Type B pancreatic cell (in vitro differentiated cells): ENCODE data around the gene MID1. TPM values are rescaled to one million over a fixed set of nuclear protein-coding genes. Genes with fewer than 3 reads are reported as not detected.

Experiments used
- DNase-seq: peaks from one replicate; pipeline ENCODE4 v3.0.0; 2021; ENCODE audit warnings: mixed read lengths; ENCODE audit not compliant: unreplicated experiment; ENCODE audit errors: extremely low spot score
- H3K27ac Mint-ChIP-seq: 2 replicates; pipeline ENCODE4 v1.8.0; 2021; ENCODE audit warnings: mild to moderate bottlenecking, mixed read lengths
- H3K27me3 Mint-ChIP-seq: 2 replicates; pipeline ENCODE4 v1.8.0; 2021; ENCODE audit warnings: mixed read lengths
- H3K36me3 Mint-ChIP-seq: 2 replicates; pipeline ENCODE4 v1.8.0; 2021; ENCODE audit warnings: mixed read lengths
- H3K4me1 Mint-ChIP-seq: one replicate; pipeline ENCODE4 v1.8.0; 2021; ENCODE audit warnings: mixed read lengths; ENCODE audit not compliant: unreplicated experiment
- H3K4me3 Mint-ChIP-seq: 2 replicates; pipeline ENCODE4 v1.8.0; 2021; ENCODE audit warnings: mild to moderate bottlenecking, mixed read lengths
- H3K9me3 Mint-ChIP-seq: 2 replicates; pipeline ENCODE4 v1.8.0; 2021; ENCODE audit warnings: mixed read lengths
- total RNA-seq: library from RNA; stranded (reverse); gene quantifications from 2 replicates; pipeline ENCODE4 v1.2.1, GENCODE V29; 2021; ENCODE audit warnings: low replicate concordance
- TF ChIP-seq, protein P1 (sequence below): fragments of 200-600 bp; sonication (generic); conservative IDR thresholded peaks from 2 replicates; pipeline ENCODE4 v1.5.0; 2021; ENCODE audit warnings: antibody characterized with exemption, mild to moderate bottlenecking

Gene MID1
- total RNA-seq, 1 donor from 2014 or later: 52.7 TPM

DNA sequence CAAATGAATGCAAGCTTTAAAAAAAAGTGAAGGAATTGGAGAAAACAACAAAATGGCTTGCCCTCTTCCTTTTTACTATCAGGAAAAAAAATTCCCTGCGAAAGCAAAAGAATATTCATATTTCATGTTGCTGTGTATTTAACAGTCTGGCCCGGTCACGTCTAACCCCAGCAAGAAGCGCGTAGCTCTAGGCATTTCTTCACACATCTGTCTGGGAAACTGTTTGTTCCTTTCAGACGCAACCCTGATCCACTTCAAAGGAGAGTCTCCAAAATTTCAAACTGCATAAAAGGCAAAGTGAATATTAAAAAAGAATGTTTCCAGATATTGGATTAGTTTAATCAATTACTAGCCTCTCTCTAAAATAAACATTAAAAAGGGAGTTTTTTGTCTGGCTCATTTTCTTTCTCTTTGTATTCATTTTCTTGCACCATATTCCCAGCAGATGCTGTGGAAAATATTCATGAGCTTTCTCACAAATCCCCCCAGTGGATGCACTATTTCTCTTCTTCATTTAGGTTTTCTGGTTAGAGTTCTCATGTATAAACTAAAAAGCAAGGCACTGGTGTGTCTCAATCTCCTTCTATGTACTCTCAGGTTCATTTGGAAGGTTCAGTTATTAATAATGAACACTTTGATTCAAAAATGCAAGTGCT lies 145.3 kb downstream of the MID1 start:
- Mint-ChIP-seq H3K4me1 (no peaks in the 10 kb centered on the region), H3K4me3 (no peak overlapping the region), H3K27ac (no peak overlapping the region), H3K36me3 (peaks cover 16% of the 10 kb centered on the region), H3K9me3 (peaks cover 4% of the 10 kb centered on the region), H3K27me3 (no peaks in the 10 kb centered on the region)
- DNase-seq: no peak
- TF ChIP-seq, protein P1, sequence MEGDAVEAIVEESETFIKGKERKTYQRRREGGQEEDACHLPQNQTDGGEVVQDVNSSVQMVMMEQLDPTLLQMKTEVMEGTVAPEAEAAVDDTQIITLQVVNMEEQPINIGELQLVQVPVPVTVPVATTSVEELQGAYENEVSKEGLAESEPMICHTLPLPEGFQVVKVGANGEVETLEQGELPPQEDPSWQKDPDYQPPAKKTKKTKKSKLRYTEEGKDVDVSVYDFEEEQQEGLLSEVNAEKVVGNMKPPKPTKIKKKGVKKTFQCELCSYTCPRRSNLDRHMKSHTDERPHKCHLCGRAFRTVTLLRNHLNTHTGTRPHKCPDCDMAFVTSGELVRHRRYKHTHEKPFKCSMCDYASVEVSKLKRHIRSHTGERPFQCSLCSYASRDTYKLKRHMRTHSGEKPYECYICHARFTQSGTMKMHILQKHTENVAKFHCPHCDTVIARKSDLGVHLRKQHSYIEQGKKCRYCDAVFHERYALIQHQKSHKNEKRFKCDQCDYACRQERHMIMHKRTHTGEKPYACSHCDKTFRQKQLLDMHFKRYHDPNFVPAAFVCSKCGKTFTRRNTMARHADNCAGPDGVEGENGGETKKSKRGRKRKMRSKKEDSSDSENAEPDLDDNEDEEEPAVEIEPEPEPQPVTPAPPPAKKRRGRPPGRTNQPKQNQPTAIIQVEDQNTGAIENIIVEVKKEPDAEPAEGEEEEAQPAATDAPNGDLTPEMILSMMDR: no peak

DNA sequence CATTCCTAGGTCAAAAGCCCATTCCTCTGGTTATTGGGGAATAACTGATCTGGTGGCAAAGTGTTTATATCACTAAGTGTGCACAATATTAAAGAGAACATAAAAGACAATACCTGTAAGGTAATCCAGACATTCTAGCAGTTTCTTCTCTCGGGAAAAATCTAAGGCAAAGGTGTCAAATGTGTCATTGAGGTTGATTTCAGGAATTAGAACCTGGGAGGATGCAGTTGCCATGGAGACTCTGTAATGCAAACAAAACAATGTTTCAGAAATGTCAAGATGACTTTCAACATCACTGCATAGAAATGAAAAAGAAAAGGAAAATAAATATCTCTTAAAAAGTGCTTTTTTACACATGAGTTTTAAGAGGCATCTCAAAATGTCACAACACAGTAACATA lies 145.9 kb downstream of the MID1 start:
- Mint-ChIP-seq H3K27ac (no peak overlapping the region), H3K4me3 (no peak overlapping the region), H3K4me1 (no peaks in the 10 kb centered on the region), H3K9me3 (peaks cover 4% of the 10 kb centered on the region), H3K27me3 (no peaks in the 10 kb centered on the region), H3K36me3 (peaks cover 13% of the 10 kb centered on the region)
- TF ChIP-seq, protein P1: no peak
- no peak for DNase-seq

DNA sequence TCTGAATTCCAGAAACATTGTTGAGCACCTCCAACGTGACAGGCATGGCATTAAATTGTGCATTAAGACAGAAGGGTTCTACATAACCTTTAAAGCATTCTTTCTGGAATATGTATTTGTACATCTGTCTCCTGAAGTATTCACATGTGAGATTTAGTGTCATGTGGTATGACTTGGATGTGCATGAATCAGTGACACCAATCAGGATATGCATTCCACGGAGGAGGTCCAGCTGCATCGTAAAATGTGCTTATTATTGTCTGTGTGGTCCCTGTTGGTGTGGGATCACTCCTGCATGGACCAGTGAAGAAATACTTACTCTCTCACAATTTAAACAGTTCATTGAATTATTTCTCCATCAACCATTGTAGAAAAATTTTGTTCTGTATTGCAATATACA lies 149.0 kb downstream of the MID1 start:
- TF ChIP-seq, protein P1: no peak
- Mint-ChIP-seq H3K9me3 (no peaks in the 10 kb centered on the region), H3K4me1 (no peaks in the 10 kb centered on the region), H3K36me3 (peaks cover 11% of the 10 kb centered on the region), H3K27me3 (no peaks in the 10 kb centered on the region), H3K4me3 (no peak overlapping the region), H3K27ac (no peak overlapping the region)
- DNase-seq: no peak

GRCh38 chrX:10470009-10470408 lies 150.4 kb downstream of the MID1 start:
- Mint-ChIP-seq H3K27me3 (no peaks in the 10 kb centered on the region), H3K27ac (no peak overlapping the region), H3K36me3 (peaks cover 16% of the 10 kb centered on the region), H3K4me3 (no peak overlapping the region), H3K4me1 (no peaks in the 10 kb centered on the region), H3K9me3 (no peaks in the 10 kb centered on the region)
- DNase-seq: no peak
- TF ChIP-seq, protein P1: no peak

GRCh38 chrX:10467793-10468192 lies 152.6 kb downstream of the MID1 start:
- Mint-ChIP-seq H3K4me1 (no peaks in the 10 kb centered on the region), H3K27ac (no peak overlapping the region), H3K9me3 (no peaks in the 10 kb centered on the region), H3K36me3 (peaks cover 16% of the 10 kb centered on the region), H3K4me3 (no peak overlapping the region), H3K27me3 (no peaks in the 10 kb centered on the region)
- DNase-seq: no peak
- TF ChIP-seq, protein P1: no peak
